NOMO-1 treated with DMSO at 0.1 percent for 48 hours (cell line): ENCODE measurements around the gene AGBL4.
"Not testable (repeated sequence)": the region's sequence is repeated elsewhere in the genome, so short reads cannot be mapped to it uniquely, and the experiment has no call there.

Source experiments
- DNase-seq: peaks from one replicate; lab custom pipeline; 2025; ENCODE audit not compliant: unreplicated experiment; lab: John Stamatoyannopoulos, UW

The AGBL4 gene

DNA sequence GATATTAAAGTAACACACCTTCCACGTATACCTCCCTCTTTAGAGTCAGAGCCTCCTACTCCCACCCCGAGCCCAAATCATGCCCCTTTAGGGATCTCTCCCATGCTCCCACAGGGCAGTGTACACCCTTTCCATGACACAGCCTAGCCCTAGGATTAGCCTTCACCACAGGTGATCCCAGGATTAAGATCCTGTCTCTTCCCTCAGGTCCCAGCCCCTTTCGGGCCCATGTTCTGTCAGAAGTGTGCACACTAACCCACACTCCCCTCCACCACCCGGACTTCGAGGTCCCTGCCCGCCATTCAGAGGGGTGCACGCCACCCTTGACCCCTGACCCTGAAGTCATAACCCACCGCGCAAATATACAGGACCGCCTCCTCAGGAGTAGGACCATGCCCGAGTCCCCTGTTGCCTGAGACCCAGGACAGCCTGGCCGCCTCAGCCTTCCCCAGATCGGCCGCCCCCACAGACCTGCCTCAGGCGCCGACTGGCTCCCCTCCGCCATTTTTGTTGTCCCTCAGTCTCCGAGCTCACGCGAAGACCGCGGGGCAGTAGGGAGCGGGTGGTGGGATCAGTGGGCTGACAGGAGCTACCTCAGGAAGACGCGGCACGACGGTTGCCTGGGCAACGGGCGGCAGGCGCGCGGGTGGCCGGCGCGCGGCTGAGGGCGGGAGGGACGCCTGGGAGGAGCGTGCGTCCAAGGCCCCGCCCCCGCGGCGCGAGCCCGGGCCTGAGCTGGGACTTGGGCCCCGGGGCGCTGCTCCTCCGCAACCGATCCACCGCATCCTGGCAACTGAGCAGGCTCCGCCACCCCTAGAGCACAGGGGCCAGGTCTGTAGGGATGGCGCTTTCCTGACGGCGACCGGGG is at the start of gene AGBL4:
Gene AGBL4, minus strand, starts transcription at position 663 of the 868 bp plus-strand sequence.
- DNase-seq, result no peak

DNA sequence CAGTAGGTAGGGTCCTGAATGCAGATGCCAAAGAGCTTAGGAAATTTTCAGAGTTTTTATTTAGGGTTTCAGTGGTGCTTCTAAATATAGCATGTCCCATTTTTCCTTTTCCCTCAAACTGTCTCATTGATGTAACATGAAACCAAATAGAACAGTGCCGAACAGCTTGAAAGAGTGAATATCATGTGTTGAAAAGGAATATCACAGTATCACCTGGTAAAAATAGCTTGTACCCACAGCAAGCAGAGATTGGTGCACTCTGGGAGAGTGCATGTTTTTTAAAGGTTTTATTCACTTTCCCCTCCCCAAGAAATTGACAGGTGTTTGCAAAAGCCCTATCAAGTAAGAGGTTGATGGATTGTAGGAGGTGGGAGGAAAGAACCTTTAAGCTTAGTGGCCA is 43.1 kb upstream of the AGBL4 start:
- no peak for DNase-seq

GRCh38 chr1:50060279-50060678 is 36.5 kb upstream of the AGBL4 start:
- DNase-seq, result no peak

DNA sequence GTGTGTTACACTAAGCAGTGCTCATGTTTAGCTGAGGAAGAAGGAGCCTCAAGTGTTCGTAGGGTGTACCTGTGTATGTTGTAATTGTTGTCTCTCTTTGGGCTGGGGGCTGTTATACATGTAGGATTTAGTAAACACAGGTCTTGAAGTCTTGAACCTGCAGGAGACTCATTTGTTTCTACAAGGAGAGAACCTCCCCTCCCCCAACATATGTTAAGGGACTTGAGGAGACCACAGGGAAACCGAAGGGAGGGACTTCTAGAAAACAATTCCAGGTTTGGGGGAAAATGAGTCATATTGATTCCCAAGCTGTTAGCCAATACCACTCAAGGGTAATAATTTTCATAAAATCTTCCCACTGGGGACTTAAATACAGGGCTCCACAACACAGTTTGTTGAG is 25.0 kb upstream of the AGBL4 start:
- no peak for DNase-seq

- DNase-seq, result no peak
Measured at GRCh38 chr1:50047916-50048694, 24.4 kb upstream of the AGBL4 start.

DNA sequence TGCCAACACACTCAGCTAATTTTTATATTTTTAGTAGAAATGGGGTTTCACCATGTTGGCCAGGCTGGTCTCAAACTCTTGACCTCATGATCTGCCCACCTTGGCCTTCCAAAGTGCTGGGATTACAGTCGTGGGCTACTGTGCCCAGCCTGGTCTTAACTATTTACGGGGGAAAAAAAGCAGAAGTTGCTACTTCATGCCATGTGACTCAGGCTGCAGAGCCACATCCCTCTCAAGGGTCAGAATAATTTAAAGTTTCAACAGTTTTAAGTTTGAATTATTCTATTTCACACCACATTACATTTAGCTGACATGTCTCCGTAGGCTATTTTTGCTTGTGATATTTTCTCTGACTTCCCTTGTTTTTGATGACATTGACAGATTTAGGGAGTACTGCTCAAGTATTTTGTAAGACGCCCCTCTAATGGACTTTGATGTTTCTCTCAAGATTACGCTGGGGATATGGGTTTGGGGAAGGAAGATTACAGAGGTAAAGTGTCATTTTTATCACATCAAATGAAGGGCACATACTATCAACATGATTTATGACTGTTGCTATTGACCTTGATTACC is 14.6 kb upstream of the AGBL4 start:
- no peak for DNase-seq

GRCh38 chr1:50027794-50028193 is 4.0 kb upstream of the AGBL4 start:
- DNase-seq, result no peak

DNA sequence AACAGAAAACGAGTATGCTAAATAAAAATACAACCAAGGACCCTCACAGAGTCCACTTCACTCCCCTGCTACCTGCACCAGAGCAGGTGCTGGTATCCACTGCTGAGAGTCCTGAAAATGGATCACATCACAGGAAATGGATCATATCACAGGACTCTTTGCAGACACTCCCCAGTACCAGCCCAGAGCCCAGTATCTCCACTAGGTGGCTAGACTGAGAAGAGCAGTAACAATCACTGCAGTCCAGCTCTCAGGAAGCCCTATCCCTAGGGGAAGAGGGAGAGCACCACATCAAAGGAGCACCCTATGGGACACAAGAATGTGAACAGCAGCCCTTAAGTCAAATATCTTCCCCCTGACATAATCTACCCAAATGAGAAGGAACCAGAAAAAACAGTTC is 28.0 kb downstream of the AGBL4 start:
- no peak for DNase-seq

DNA sequence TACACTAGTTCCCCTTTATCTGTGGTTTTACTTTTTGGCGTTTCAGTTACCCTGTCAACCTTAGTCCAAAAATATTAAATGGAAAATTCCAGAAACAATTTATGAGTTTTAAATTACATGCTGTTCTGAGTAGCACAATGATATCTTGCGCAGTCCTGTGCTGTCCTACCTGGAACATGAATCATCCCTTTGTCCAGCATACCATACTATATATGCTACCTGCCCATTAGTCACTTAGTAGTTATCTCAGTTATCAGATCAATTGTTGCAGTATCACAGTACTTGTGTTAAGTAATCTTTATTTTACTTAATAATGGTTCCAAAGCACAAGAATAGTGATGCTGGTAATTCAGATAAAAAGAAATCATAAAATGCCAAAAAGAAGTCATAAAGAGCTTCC is 52.7 kb downstream of the AGBL4 start:
- no peak for DNase-seq

DNA sequence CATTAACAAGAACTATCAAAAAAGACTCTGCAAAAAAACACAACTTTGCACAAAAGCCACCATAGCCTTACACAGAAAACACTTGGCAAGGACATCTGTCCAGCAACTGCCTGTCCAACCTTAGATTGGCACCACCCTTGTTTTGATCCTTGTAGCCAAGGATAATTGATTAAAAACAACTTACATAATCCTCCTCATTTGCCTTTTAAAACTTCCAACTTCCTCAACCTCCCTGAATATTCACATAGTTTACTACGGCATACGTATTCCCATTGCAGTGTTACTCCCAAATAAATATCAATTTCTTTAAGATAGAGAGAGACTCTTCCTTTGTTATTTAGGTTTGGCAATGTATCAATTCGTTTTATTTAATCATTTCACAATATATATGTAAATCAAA is 72.4 kb downstream of the AGBL4 start:
- DNase-seq, result no peak

DNA sequence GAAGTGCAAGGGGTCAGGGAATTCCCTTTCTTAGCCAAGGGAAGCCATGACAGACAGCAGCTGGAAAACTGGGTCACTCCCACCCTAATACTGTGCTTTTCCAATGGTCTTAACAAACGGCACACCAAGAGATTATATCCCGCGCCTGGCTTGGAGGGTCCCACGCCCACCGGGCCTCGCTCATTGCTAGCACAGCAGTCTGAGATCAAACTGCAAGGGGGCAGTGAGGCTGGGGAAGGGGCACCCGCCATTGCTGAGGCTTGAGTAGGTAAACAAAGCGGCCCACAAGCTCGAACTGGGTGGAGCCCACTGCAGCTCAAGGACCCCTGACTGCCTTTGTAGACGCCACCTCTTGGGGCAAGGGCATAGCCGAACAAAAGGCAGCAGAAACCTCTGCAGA is 108.5 kb downstream of the AGBL4 start:
- DNase-seq, result not testable (repeated sequence)

DNA sequence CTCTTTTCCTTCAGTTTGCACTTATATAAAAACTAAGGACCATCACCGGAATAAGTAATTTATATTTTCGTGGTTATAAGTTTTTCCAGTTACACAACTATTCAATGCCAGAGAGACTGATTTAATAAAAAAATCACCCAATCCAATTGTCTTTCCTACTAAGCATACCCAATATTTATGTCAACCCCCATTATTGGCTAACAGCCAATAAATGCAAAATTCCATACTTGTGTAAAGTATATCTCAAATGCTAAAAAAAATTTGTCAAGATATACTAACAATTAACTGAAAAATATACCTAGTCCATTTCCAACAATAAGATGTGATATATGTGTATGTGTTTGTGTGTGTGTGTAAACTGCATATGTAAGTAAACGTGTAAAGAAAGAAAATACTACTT is 117.4 kb downstream of the AGBL4 start:
- no peak for DNase-seq

- no peak for DNase-seq
Measured at GRCh38 chr1:49864581-49864980, 159.2 kb downstream of the AGBL4 start.

DNA sequence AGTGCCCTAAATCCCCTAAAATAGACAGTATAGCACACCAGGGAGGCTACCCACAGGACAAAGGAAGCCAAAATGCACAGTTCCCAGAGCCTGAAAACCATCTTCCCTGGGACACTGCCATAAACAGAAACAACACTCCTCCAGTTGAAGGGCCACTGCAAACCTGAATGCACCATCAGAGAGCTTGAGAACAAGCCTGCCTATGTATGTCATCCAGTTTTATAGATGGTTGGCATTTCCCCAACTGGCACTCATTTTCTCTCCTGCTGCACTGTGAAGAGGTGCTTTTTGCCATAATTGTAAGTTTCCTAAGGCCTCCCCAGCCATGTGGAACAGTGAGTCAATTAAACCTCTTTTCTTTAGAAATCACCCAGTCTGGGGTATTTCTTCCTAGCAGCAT is 169.0 kb downstream of the AGBL4 start:
- no peak for DNase-seq

DNA sequence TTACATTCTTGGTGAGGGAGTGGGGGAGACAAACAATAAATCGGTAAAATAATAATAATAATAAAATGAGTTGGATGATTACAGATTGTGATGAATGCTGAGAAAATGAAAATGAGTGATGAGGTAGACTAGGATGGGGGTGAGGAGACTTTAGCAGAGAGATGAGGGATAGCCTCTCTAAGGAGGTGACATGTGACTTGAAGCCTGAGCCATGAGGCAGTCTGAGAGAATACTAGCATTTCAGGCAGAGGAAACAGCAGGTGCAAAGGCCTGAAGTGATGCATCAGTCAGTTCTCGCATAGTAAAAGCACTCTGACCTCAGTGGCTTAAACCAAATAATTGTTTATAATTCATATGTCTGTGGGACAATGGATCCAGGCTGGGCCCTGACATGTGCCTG is 181.2 kb downstream of the AGBL4 start:
- DNase-seq, result no peak

DNA sequence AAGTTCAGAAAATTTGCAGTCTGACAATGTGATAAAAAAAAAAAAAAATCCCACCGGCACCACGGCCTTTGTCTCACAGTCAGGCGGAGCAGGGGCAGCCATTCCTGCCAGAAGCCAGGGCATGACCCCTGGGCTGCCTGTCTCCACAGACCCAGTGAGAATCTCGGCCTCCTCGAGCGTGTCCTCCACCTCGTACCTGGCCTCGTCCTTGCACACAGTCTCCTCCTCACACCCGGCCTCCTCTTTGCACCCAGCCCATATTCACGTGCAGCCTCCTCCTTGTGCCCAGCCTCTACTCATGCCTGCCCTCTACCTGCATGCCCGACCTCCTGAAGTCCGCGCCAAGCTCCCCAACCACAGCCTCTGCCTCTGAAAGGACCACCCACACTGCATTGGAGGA is 182.0 kb downstream of the AGBL4 start:
- no peak for DNase-seq

DNA sequence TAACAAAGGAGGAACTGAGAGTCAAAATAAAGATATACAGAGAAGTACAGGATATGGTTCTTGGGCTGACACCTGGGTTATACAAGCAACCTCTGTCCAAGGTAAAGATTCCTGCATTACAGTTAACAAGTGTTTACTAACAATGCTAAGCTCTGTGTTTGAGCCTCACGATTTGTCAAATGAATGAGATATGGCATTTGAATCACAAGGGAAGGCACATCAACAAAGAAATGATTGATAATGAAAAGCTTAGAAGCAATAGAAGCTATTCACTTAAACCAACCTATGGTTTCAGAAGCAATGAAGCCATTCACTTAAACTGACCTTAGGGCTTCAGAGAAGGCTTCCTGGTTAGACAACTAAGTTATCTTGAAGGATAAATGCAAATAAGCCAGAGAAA is 199.5 kb downstream of the AGBL4 start:
- no peak for DNase-seq

DNA sequence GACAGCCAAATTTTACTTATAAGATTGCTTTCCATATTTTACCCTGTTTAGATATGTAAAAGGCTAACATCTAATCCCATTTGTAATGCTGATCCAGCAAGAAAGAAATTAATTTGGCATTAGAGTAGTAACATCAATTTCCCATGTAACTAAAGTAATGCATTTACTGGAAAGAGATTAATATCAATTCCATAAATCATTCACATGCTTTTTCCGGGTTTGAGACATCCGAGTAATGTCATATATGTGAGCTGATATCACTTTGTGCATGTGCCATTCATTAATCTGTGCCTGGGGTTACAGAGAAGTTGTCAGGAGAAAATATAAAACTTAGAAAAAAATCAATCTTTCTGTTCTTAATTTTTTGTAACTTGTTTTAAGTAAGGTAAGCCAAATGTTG is 206.1 kb downstream of the AGBL4 start:
- DNase-seq, result no peak

DNA sequence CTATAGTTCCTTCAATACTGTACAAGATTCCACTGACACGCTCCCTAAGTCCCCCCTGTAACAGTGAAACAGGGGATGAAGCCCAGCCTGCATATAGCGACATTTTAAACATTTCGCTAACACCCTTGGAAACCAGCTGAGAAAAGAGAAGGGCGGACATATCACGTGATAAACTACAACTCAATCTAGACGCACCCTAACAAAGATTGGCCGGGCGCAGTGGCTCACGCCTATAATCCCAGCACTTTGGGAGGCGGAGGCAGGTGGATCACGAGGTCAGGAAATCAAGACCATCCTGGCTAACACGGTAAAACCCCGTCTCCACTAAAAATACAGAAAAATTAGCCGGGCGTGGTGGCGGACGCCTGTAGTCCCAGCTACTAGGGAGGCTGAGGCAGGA is 236.7 kb downstream of the AGBL4 start:
- not testable (repeated sequence) for DNase-seq

- no peak for DNase-seq
Measured at GRCh38 chr1:49765034-49765433, 258.7 kb downstream of the AGBL4 start.

DNA sequence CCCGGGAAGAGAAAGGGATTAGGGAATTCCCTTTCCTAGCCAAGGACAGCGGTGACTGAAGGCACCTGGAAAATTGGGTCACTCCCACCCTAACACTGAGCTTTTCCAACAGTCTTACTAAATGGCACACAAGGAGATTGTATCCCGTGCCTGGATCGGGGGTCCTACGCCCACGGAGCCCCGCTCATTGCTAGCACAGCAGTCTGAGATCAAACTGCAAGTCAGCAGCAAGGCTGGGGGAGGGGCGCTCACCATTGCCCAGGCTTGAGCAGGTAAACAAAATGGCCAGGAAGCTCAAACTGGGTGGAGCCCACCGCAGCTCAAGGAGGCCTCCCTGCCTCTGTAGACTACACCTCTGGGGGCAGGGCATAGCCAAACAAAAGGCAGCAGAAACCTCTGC is 285.6 kb downstream of the AGBL4 start:
- DNase-seq, result not testable (repeated sequence)

- DNase-seq, result no peak
Measured at GRCh38 chr1:49728377-49728776, 295.4 kb downstream of the AGBL4 start.
